PC-9 (cell line): Measurements from ENCODE around the gene ZBED4. TPM values are rescaled to one million over a fixed set of nuclear protein-coding genes. Genes with fewer than 3 reads are reported as not detected.

Experiments used
- BruUV-seq: library from RNA; stranded (reverse); fragments of 400-500 nt; replicated peaks from 2 replicates; lab custom pipeline; 2021; lab: Mats Ljungman, UMichigan
- CTCF ChIA-PET: fragments of 300-600 bp; sonication (Branson Sonifier 250); formaldehyde crosslinking; loops from one replicate; lab custom pipeline; 2022; ENCODE audit warnings: antibody characterized with exemption; lab: Charles Lee
- POLR2A ChIA-PET: fragments of 300-600 bp; sonication (Branson Sonifier 250); formaldehyde crosslinking; loops from one replicate; lab custom pipeline; 2022; ENCODE audit warnings: antibody characterized with exemption; ENCODE audit not compliant: unreplicated experiment; lab: Charles Lee
- DNase-seq, 2 experiments: peaks; one replicate each; pipeline versions ENCODE4 v3.0.0 to v3.0.0-alpha.2; 2015 to 2022; ENCODE audit warnings: mixed read lengths in 1 of 2
- H2AFZ ChIP-seq: fragments of 200-600 bp; sonication (generic); 2 replicates; pipeline ENCODE4 v1.8.1; 2017; ENCODE audit warnings: antibody characterized with exemption
- H3F3A ChIP-seq: fragments of 200-600 bp; sonication (generic); 2 replicates; pipeline ENCODE4 v1.8.1; 2017; ENCODE audit warnings: antibody characterized with exemption, mild to moderate bottlenecking, low read depth; ENCODE audit not compliant: insufficient read depth
- H3K27ac ChIP-seq: fragments of 200-600 bp; sonication (generic); 2 replicates; pipeline ENCODE4 v1.6.1; 2016; ENCODE audit warnings: mixed run types
- H3K27me3 ChIP-seq: fragments of 200-600 bp; sonication (generic); 2 replicates; pipeline ENCODE4 v1.6.1; 2016; ENCODE audit warnings: low read depth, mixed run types; ENCODE audit not compliant: insufficient read depth
- H3K36me3 ChIP-seq: fragments of 200-600 bp; sonication (generic); 2 replicates; pipeline ENCODE4 v1.6.1; 2016; ENCODE audit warnings: low read depth, mixed run types
- H3K4me1 ChIP-seq: fragments of 200-600 bp; sonication (generic); replicated peaks from 2 replicates; pipeline ENCODE4 v1.6.1; 2016; ENCODE audit warnings: mixed run types; ENCODE audit not compliant: insufficient read depth
- H3K4me2 ChIP-seq: fragments of 200-600 bp; sonication (generic); 2 replicates; pipeline ENCODE4 v1.6.1; 2017; ENCODE audit warnings: mixed run types
- H3K4me3 ChIP-seq: fragments of 200-600 bp; sonication (generic); 2 replicates; pipeline ENCODE4 v1.6.1; 2016; ENCODE audit warnings: mixed run types
- H3K79me2 ChIP-seq: fragments of 200-600 bp; sonication (generic); 2 replicates; pipeline ENCODE4 v1.6.1; 2017; ENCODE audit warnings: low read depth, mixed run types
- H3K9me2 ChIP-seq: fragments of 200-600 bp; sonication (generic); 2 replicates; pipeline ENCODE4 v1.8.1; 2017; ENCODE audit warnings: mild to moderate bottlenecking; ENCODE audit not compliant: insufficient read depth
- H3K9me3 ChIP-seq: fragments of 200-600 bp; sonication (generic); 2 replicates; pipeline ENCODE4 v1.8.1; 2016; ENCODE audit warnings: low read depth; ENCODE audit not compliant: insufficient read depth
- H4K20me1 ChIP-seq: fragments of 200-600 bp; sonication (generic); 2 replicates; pipeline ENCODE4 v1.8.1; 2017; ENCODE audit not compliant: insufficient read depth
- EZH2 ChIP-seq: fragments of 200-600 bp; sonication (generic); IDR thresholded peaks from 2 replicates; pipeline ENCODE4 v1.8.0; 2017; ENCODE audit warnings: antibody characterized with exemption, low read depth
- intact Hi-C: fragments of 100-400 bp; cut with micrococcal nuclease; formaldehyde crosslinking; loops from one replicate; pipeline ENCODE4 v1.10.0; 2022; ENCODE audit not compliant: unreplicated experiment
- total RNA-seq: library from RNA; stranded (reverse); gene quantifications from 2 replicates; pipeline ENCODE4 v1.2.3, GENCODE V29; 2021
- TF ChIP-seq, protein P1 (sequence below): fragments of 200-600 bp; sonication (generic); conservative IDR thresholded peaks from 2 replicates; pipeline ENCODE4 v1.6.1; 2017; ENCODE audit warnings: mixed run types, antibody characterized with exemption, mild to moderate bottlenecking, moderate library complexity

The ZBED4 gene
- total RNA-seq, 1 experiment from 2014 or later = 21.4 TPM

- no TSS peak for BruUV-seq
- Histone ChIP-seq H3F3A (peaks cover 7% of the 10 kb centered on the region; the same call in 1 of the 2 replicates), H4K20me1 (no peaks in the 10 kb centered on the region), H3K4me2 (no peak overlapping the region), H3K79me2 (no peaks in the 10 kb centered on the region), H2AFZ (no peak overlapping the region), H3K27ac (no peak overlapping the region), H3K4me1 (0 out of 2 replicates have a peak, but pooled peaks cover 3% of the 10 kb centered on the region), H3K36me3 (no peaks in the 10 kb centered on the region), H3K9me2 (no peaks in the 10 kb centered on the region; the same call in 1 of the 2 replicates), H3K27me3 (no peaks in the 10 kb centered on the region), H3K9me3 (no peaks in the 10 kb centered on the region), H3K4me3 (no peak overlapping the region)
- ChIA-PET POLR2A (no interaction called here), CTCF (interaction anchor here (0.6 kb wide), 1 partner anchor 12 kb away, joined by 8 read pairs; no protein-coding TSS in a partner anchor)
- intact Hi-C loops = no loop called here
- DNase-seq = no peak
- TF ChIP-seq, protein P1, sequence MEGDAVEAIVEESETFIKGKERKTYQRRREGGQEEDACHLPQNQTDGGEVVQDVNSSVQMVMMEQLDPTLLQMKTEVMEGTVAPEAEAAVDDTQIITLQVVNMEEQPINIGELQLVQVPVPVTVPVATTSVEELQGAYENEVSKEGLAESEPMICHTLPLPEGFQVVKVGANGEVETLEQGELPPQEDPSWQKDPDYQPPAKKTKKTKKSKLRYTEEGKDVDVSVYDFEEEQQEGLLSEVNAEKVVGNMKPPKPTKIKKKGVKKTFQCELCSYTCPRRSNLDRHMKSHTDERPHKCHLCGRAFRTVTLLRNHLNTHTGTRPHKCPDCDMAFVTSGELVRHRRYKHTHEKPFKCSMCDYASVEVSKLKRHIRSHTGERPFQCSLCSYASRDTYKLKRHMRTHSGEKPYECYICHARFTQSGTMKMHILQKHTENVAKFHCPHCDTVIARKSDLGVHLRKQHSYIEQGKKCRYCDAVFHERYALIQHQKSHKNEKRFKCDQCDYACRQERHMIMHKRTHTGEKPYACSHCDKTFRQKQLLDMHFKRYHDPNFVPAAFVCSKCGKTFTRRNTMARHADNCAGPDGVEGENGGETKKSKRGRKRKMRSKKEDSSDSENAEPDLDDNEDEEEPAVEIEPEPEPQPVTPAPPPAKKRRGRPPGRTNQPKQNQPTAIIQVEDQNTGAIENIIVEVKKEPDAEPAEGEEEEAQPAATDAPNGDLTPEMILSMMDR = no peak
- no peak for TF ChIP-seq EZH2
These were observed 8.4 kb upstream of the ZBED4 start for GRCh38 chr22:49845241-49845640.

- no TSS peak for BruUV-seq
- Histone ChIP-seq H3K9me2 (no peaks in the 10 kb centered on the region; the same call in 1 of the 2 replicates), H3K27me3 (no peaks in the 10 kb centered on the region), H3F3A (peaks cover 11% of the 10 kb centered on the region; the same call in 1 of the 2 replicates), H3K79me2 (no peaks in the 10 kb centered on the region), H2AFZ (no peak overlapping the region), H3K27ac (no peak overlapping the region), H3K4me2 (no peak overlapping the region), H3K36me3 (no peaks in the 10 kb centered on the region), H4K20me1 (no peaks in the 10 kb centered on the region), H3K4me1 (0 out of 2 replicates have a peak, but pooled peaks cover 3% of the 10 kb centered on the region), H3K4me3 (no peak overlapping the region), H3K9me3 (no peaks in the 10 kb centered on the region)
- ChIA-PET POLR2A (no interaction called here), CTCF (interaction anchor here (0.6 kb wide), 1 partner anchor 13 kb away, joined by 8 read pairs; no protein-coding TSS in a partner anchor)
- TF ChIP-seq, protein P1 = no peak
- no peak for TF ChIP-seq EZH2
- intact Hi-C loops = no loop called here
- DNase-seq = no peak
These were observed 7.8 kb upstream of the ZBED4 start for GRCh38 chr22:49845666-49846459.

- no peaks in the 10 kb centered on the region for H3K9me3 ChIP-seq
- H3K4me2 ChIP-seq = no peak overlapping the region
- TF ChIP-seq, protein P1 = no peak
- TF ChIP-seq EZH2 = no peak
- H3K4me3 ChIP-seq = no peak overlapping the region
- intact Hi-C loops = no loop called here
- H3F3A ChIP-seq = peaks cover 22% of the 10 kb centered on the region
- BruUV-seq = no TSS peak
- no peaks in the 10 kb centered on the region for H4K20me1 ChIP-seq
- H3K4me1 ChIP-seq = peaks cover 8% of the 10 kb centered on the region
- no peaks in the 10 kb centered on the region for H3K9me2 ChIP-seq
- H3K27ac ChIP-seq = no peak overlapping the region
- no peaks in the 10 kb centered on the region for H3K27me3 ChIP-seq
- no peaks in the 10 kb centered on the region for H3K79me2 ChIP-seq
- no peak for DNase-seq
- CTCF ChIA-PET = no interaction called here
- H2AFZ ChIP-seq = no peak overlapping the region
- H3K36me3 ChIP-seq = no peaks in the 10 kb centered on the region
- POLR2A ChIA-PET = interaction anchor here (0.6 kb wide), 1 partner anchor 594 kb away, joined by 8 read pairs; no protein-coding TSS in a partner anchor
These were observed 5.6 kb upstream of the ZBED4 start for GRCh38 chr22:49847751-49848689.
